Urinary bladder (tissue), 4 donors: Measurements from ENCODE around the gene RPS6KA2. TPM values are rescaled to one million over a fixed set of nuclear protein-coding genes. Genes with fewer than 3 reads are reported as not detected.

Experiments
- DNase-seq: peaks from one replicate; pipeline ENCODE4 v3.0.0-alpha.2; 2015; ENCODE audit errors: extremely low spot score
- H3K27ac ChIP-seq: one replicate; pipeline ENCODE4 v1.5.1; 2013; ENCODE audit warnings: low read depth, mild to moderate bottlenecking, moderate library complexity
- H3K36me3 ChIP-seq: one replicate; pipeline ENCODE4 v1.6.1; 2013; ENCODE audit warnings: mild to moderate bottlenecking, moderate library complexity; ENCODE audit not compliant: insufficient read depth
- H3K4me1 ChIP-seq: one replicate; pipeline ENCODE4 v1.6.1; 2013; ENCODE audit warnings: mild to moderate bottlenecking, moderate library complexity; ENCODE audit not compliant: insufficient read depth
- H3K4me3 ChIP-seq: one replicate; pipeline ENCODE4 v1.5.1; 2013; ENCODE audit warnings: low read depth, low read length
- WGBS: extraction: QIAGEN DNeasy Blood & Tissue Kit; methylation state at CpG from one replicate; pipeline ENCODE4 v1.1.7; 2013; 5-methylcytosine and 5-hydroxymethylcytosine counted together
- polyA plus RNA-seq: library from polyadenylated mRNA; stranded (reverse); fragments of 200-250 nt; gene quantifications from one replicate; pipeline ENCODE4 v1.2.3, GENCODE V29; 2013
- total RNA-seq: library from RNA; depleted of rRNA; stranded (reverse); fragments of >200 nt; gene quantifications from one replicate; pipeline ENCODE4 v1.2.3, GENCODE V29; 2014
- donor health status: healthy with polysubstance abuse.
- donor health status: healthy.

RPS6KA2 gene
- total and polyA plus RNA-seq, 2 donors = 34.7 to 67.0 TPM

GRCh38 chr6:166459272-166459671 lies 167.8 kb downstream of the RPS6KA2 start:
- WGBS = 93% methylated on average over 8 of the region's 8 CpGs
- no peak for DNase-seq
- H3K36me3 ChIP-seq = no peaks in the 10 kb centered on the region

DNA sequence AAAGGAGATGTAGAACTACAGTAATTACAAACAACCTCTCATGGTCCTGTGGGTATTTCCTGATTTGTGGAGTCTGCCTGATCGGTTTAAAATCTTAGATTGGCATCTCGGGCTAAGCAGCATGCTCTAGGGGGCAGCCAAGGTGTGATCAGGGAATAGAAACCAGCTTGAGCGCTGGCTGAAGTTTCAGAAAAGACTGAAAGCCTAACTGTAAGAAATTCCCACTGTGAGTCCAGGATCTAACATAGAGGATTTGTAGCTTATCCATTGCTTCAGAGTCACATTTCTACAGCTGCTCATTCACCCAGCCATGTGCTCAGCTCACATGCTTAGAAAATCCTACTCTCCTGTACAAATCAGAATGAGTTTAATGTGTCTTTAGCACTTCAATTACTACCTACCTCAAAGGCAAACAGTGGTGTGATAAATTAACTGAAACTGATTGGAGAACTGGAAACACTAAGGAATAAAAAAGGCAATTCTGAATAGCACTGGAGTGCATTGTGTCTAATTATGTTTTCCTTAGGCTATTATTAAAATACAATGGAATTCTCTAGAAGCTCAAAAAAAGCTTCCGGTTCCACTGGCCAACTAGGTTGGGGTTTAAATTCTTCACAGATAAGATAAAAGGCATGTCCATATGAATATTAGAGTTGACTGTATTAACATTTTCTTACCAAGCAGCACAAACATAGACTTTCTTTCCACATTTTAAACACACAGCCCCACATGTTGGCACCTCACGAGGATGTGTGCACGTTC lies 170.5 kb downstream of the RPS6KA2 start:
- H3K36me3 ChIP-seq = no peaks in the 10 kb centered on the region
- H3K4me1 ChIP-seq = no peaks in the 10 kb centered on the region
- 67% methylated on average over 6 of the region's 6 CpGs for WGBS
- no peak for DNase-seq
- no peak overlapping the region for H3K4me3 ChIP-seq
- H3K27ac ChIP-seq = no peak overlapping the region

More at GRCh38 chr6:166459272-166459671, 167.8 kb downstream of the RPS6KA2 start:
- H3K4me1 ChIP-seq = no peaks in the 10 kb centered on the region
- no peak overlapping the region for H3K27ac ChIP-seq
- H3K4me3 ChIP-seq = no peak overlapping the region

DNA sequence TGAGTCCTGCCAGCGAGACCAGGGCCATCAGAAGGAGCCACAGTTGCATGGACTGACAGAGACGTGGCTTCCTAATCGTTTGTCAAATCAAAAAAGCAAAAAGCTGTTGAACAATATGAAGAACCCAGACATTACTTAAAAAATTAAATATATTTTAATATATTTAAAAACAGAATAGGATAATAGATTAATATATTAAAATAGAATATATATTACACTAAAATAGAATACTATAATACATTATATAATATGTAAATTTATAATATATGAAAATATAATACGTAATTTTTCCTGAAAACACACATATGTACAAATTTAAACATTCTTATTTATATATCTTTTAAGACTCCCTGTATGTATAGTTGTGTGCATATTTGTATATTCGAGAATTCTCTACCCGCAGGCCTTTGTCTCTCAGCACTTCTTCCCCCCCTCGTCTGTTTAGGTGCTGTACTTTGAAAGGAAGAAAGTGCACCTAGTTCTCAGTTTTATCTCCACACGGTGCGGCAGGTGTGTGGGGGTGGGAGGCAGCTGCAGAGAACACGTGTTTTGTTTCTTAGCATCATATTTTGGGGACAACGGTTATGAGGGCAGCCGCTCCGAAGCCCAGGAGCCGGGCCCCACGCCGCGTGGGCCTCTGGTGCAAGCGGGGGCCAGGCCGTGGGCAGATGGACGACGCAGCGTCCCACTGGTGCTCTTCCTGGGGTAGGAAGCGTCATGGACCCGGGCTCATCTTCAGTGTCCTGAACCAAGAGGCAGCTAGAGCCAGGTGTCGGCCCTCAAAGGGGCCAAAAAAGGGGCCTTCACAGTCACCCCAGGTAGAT lies 172.1 kb downstream of the RPS6KA2 start:
- Histone ChIP-seq H3K27ac (no peak overlapping the region), H3K36me3 (no peaks in the 10 kb centered on the region), H3K4me3 (no peak overlapping the region), H3K4me1 (no peaks in the 10 kb centered on the region)
- DNase-seq = no peak
- 96% methylated on average over 25 of the region's 25 CpGs for WGBS

GRCh38 chr6:166453651-166454050 lies 173.4 kb downstream of the RPS6KA2 start:
- Histone ChIP-seq H3K4me1 (no peaks in the 10 kb centered on the region), H3K27ac (no peak overlapping the region), H3K4me3 (no peak overlapping the region), H3K36me3 (no peaks in the 10 kb centered on the region)
- no peak for DNase-seq
- WGBS = 84% methylated on average over 7 of the region's 7 CpGs

GRCh38 chr6:166450167-166450873 lies 176.7 kb downstream of the RPS6KA2 start:
- WGBS = 77% methylated on average over 5 of the region's 5 CpGs
- no peak for DNase-seq
- H3K4me3 ChIP-seq = no peak overlapping the region
- no peaks in the 10 kb centered on the region for H3K36me3 ChIP-seq
- no peak overlapping the region for H3K27ac ChIP-seq
- no peaks in the 10 kb centered on the region for H3K4me1 ChIP-seq

DNA sequence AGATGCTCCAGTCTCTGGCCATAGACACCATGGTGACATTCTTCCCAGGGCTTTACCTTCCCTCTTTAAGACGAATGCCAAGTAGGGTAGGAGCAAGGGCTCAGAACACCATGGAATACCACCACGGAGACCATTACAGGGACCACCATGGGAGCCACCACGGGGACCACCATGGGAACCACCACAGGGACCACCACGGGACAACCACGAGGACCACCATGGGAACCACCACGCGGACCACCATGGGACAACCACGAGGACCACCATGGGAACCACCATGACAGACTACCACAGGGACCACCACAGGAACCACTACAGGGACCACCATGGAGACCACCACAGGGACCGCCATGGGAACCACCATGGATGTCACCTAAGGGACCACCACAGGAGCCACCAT lies 177.4 kb downstream of the RPS6KA2 start:
- Histone ChIP-seq H3K36me3 (no peaks in the 10 kb centered on the region), H3K27ac (no peak overlapping the region), H3K4me1 (no peaks in the 10 kb centered on the region), H3K4me3 (no peak overlapping the region)
- DNase-seq = no peak
- WGBS = 89% methylated on average over 9 of the region's 9 CpGs

- no peak overlapping the region for H3K27ac ChIP-seq
- H3K4me3 ChIP-seq = no peak overlapping the region
- DNase-seq = no peak
- H3K4me1 ChIP-seq = no peaks in the 10 kb centered on the region
- WGBS = 81% methylated on average over 7 of the region's 7 CpGs
- no peaks in the 10 kb centered on the region for H3K36me3 ChIP-seq
Measured at GRCh38 chr6:166449036-166449435, 178.0 kb downstream of the RPS6KA2 start.

- no peak for DNase-seq
- H3K4me1 ChIP-seq = no peaks in the 10 kb centered on the region
- WGBS = 90% methylated on average over 13 of the region's 13 CpGs
- H3K36me3 ChIP-seq = no peaks in the 10 kb centered on the region
- no peak overlapping the region for H3K27ac ChIP-seq
- H3K4me3 ChIP-seq = no peak overlapping the region
Measured at GRCh38 chr6:166448432-166448831, 178.6 kb downstream of the RPS6KA2 start.

- H3K4me3 ChIP-seq = no peak overlapping the region
- no peaks in the 10 kb centered on the region for H3K4me1 ChIP-seq
- no peak for DNase-seq
- no peaks in the 10 kb centered on the region for H3K36me3 ChIP-seq
- WGBS = 87% methylated on average over 11 of the region's 11 CpGs
- H3K27ac ChIP-seq = no peak overlapping the region
Measured at GRCh38 chr6:166446567-166447065, 180.4 kb downstream of the RPS6KA2 start.

- DNase-seq = no peak
- Histone ChIP-seq H3K27ac (no peak overlapping the region), H3K4me1 (no peaks in the 10 kb centered on the region), H3K4me3 (no peak overlapping the region), H3K36me3 (no peaks in the 10 kb centered on the region)
- 80% methylated on average over 13 of the region's 13 CpGs for WGBS
Measured at GRCh38 chr6:166446146-166446545, 180.9 kb downstream of the RPS6KA2 start.

DNA sequence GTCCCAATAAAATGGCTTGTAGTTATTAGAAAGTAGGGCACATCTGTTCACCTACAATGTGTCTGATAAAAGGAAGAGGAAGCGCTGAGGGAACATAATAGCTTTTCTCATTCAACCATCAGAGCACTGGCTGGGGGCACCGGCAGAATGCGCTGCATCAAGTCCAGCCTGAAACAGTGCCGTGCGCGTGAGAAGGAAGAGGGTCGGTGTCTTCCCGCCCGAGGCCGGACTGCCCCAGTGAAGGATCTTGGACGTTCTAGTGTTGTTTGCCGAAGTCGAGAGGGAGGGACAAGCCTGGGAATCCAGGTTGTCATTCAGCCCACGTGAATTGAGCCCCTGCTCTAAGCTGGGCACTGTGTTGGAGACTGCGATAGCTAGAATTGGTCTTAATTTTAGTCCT lies 182.6 kb downstream of the RPS6KA2 start:
- Histone ChIP-seq H3K4me3 (no peak overlapping the region), H3K4me1 (no peaks in the 10 kb centered on the region), H3K36me3 (no peaks in the 10 kb centered on the region), H3K27ac (no peak overlapping the region)
- DNase-seq = no peak
- 91% methylated on average over 15 of the region's 15 CpGs for WGBS

DNA sequence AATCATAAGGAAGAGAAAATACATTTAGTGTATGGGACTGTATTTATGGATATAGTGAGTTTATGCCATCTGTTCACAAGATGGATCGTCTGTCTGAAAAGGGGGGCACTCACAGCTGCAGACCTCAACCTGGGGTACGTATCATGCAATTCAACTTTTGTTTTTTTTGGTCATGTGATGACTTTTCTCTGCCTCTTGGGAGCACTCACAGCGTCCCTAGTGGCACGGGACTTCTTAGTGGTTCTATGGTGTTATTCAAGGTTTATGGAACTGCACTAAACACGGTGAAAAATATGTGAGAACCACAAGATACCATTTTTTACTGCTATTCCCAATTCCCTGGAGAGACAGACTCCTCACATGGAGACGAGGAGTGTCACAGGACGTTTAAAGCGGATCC lies 183.9 kb downstream of the RPS6KA2 start:
- no peaks in the 10 kb centered on the region for H3K4me1 ChIP-seq

DNA sequence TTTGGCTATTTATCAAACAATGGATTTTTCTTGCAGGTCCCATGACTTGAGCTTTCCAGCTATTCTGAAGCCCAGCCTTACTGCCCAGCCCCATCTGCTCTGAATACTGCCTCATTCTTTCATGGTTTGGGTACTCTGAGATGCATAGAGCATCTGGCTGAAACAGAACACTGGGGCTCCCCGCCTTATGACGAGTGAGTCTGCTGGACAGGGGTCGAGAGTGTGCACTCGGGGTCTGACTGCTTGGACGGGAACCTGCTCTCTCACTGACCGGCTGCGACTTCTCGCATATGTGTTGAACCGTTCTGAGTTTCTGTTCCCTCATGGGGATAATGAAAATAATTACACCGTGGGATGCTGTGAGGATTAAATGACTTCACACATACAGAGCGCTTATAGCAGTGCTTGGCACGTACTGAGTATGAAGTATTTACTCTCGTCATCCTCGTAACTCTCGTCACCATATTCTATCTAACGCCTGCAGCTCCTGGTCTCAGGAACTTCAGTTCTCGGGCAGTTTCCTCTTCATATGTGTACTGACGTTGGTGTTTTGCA lies 184.8 kb downstream of the RPS6KA2 start:
- H3K36me3 ChIP-seq = no peaks in the 10 kb centered on the region
- no peaks in the 10 kb centered on the region for H3K4me1 ChIP-seq
- no peak overlapping the region for H3K27ac ChIP-seq
- WGBS = 85% methylated on average over 18 of the region's 18 CpGs
- no peak for DNase-seq
- H3K4me3 ChIP-seq = no peak overlapping the region

More for the DNA sequence above, 183.9 kb downstream of the RPS6KA2 start:
- 86% methylated on average over 8 of the region's 8 CpGs for WGBS
- H3K27ac ChIP-seq = no peak overlapping the region
- no peak overlapping the region for H3K4me3 ChIP-seq
- no peak for DNase-seq
- no peaks in the 10 kb centered on the region for H3K36me3 ChIP-seq
